Effector memory CD4-positive, alpha-beta T cell (primary cell): ENCODE results near the gene HSPA1L.

Experiments used
- DNase-seq, 3 donors: peaks; one replicate each; pipeline ENCODE4 v3.0.0-alpha.2; 2020
- H3K27ac ChIP-seq: 2 replicates; pipeline ENCODE4 v1.7.0; 2013; ENCODE audit warnings: mild to moderate bottlenecking, low read length, moderate library complexity; ENCODE audit not compliant: insufficient read depth, poor library complexity, severe bottlenecking
- H3K27me3 ChIP-seq: replicated peaks from 2 replicates; pipeline ENCODE4 v1.7.0; 2013; ENCODE audit warnings: mild to moderate bottlenecking, low read length; ENCODE audit not compliant: insufficient read depth, control insufficient read depth, poor library complexity, severe bottlenecking
- H3K36me3 ChIP-seq: 2 replicates; pipeline ENCODE4 v1.7.0; 2013; ENCODE audit warnings: mild to moderate bottlenecking, low read length, moderate library complexity; ENCODE audit not compliant: control insufficient read depth, insufficient read depth
- H3K4me1 ChIP-seq: 2 replicates; pipeline ENCODE4 v1.7.0; 2013; ENCODE audit warnings: low read length, mild to moderate bottlenecking; ENCODE audit not compliant: control insufficient read depth, insufficient read depth, poor library complexity, severe bottlenecking
- H3K4me3 ChIP-seq: 2 replicates; pipeline ENCODE4 v1.7.0; 2013; ENCODE audit warnings: low read length, low read depth, mild to moderate bottlenecking; ENCODE audit not compliant: insufficient read depth, poor library complexity, severe bottlenecking
- H3K9me3 ChIP-seq: 2 replicates; pipeline ENCODE4 v1.7.0; 2013; ENCODE audit warnings: mild to moderate bottlenecking, low read length, moderate library complexity; ENCODE audit not compliant: control insufficient read depth

The HSPA1L gene

DNA sequence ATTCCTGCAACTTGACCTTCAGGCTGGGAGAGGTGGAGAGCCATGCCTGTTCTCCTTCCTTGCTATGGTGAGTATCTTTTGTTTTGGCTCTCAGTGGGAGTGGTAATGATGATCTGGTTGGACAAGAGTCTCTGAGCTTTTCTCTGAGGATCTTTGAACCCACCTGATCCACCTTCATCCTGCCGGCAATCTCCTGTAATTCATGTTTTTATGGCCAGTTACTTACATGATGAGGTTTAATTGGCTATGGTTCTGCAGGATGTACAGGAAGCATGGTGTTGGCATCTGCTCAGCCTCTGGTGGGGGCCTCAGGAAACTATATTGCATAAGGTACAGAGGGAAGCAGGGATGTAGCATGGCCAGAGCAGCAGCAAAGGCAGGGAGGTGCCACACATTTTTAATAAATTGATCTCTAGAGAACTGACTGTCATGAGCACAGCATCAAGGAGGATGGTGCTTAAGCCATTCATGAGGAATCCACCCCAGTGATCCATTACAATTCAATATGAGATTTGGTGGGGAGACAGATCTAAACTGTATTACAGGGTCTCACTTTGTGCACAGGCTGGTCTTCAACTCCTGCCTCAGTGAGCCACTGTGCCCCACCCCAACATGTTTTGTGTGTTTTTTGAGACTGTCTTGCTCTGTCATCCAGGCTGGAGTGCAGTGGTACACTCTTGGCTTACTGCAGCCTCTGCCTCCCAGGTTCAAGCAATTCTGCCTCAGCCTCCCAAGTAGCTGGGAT lies 22.5 kb upstream of the HSPA1L start:
- Histone ChIP-seq H3K36me3 (peaks cover 30% of the 10 kb centered on the region), H3K27ac (peak overlapping the region; percentile 99), H3K9me3 (no peaks in the 10 kb centered on the region), H3K4me1 (peaks cover 25% of the 10 kb centered on the region), H3K4me3 (peak overlapping the region; percentile 4), H3K27me3 (no peaks in the 10 kb centered on the region)
- no peak for DNase-seq

DNA sequence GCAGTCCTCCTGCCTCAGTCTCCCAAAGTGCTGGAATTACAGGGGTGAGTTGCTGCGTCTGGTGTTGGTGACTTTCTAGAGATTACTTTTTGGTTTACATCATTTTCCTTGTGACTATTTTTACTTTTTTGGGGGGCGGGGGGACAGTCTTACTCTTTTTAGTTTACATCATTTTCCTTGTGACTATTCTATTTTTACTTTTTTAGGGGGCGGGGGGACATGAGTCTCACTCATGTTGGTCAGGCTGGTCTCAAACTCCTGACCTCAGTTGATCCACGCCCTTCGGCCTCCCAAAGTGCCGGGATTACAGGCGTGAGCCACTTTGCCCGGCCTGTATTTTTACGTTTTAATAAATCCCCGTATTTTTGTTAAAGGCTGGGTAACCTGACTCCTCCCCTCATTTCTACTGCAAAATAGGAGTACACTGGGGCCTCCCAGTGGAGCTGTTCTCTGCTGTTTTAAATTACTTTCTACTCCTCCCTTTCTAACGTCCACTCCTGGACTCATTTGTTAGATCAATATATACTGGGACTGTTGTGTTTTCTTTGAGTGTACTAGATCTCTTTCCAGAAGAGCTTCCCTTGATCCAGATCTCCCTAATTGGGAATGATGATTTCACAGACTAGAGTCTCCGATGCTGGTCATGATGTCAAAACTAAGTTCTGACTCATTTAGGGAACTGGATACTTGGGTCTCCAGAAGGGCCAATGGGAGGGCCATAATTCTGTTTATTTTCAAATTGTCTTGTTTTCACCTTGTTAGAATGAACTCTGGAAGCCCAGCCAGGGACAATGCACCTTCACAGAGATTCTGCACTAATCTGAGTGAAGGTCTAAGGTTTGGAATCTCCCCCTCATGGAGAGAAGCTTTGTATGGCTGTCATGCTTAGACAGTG lies 21.6 kb upstream of the HSPA1L start:
- peaks cover 25% of the 10 kb centered on the region for H3K4me1 ChIP-seq
- no peak for DNase-seq
- H3K9me3 ChIP-seq = no peaks in the 10 kb centered on the region
- H3K4me3 ChIP-seq = peak overlapping the region; percentile 89
- peaks cover 30% of the 10 kb centered on the region for H3K36me3 ChIP-seq
- H3K27me3 ChIP-seq = no peaks in the 10 kb centered on the region
- H3K27ac ChIP-seq = peak overlapping the region; percentile 99

DNA sequence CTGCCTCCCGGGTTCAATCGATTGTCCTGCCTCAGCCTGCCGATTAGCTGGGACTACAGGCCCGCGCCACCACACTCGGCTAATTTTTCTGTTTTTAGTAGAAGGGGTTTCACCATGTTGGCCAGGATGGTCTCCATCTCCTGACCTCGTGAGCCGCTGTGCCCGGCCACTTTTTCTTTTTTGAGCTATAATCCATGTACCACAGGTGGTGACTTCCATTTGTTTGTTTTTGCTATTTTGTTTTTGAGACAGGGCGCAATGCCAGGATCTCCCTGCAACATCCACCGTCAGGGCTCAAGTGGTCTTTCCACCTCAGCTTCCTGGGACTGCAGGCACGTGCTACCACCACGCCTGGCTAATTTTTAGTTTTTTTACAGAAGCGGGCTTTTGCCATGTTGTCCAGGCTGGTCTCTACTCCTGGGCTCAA lies 21.0 kb upstream of the HSPA1L start:
- DNase-seq = no peak
- H3K4me1 ChIP-seq = peaks cover 26% of the 10 kb centered on the region

DNA sequence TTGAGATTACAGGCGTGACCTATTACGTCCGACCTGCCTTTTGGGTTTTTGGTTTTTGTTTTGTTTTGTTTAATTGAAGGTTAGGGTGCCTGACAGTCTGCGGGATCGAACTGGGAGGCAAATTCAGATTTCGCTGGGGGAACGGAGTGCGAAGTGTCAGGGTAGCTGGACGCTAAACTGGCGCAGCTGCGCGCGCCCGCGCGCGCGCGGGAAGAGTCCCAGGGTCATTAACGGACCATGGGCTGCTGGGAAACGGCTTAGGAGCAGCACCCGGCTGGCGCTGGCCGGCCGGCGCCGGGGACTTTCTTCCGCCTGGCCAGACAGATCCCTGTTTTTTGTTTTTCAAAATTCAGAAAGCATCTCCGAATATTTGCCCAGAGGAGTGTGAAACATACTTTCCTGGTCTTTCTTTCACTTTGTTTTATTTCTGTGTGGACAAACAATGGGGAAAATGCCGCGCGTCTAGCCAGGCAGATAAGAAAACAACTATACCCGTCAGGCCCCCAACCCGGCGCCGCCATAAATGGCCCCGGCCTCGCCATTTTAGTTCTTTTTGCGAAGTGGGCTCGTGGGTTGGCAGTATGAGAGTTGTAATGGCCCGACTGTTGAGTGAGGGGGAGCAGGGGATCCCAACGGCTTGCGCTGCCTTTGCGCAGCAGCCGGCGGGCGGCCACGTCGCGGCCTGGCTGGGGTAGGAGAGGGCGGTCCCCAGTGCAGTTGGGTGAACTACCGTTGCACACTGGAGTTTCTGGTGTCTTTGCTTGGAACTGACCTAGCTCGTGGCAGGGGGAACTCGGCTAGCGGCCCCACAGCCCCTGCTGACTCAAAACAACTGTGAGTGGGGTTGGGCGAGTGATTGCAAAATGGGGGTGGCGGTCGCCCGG lies 19.5 kb upstream of the HSPA1L start:
- Histone ChIP-seq H3K36me3 (peaks cover 13% of the 10 kb centered on the region), H3K4me3 (peak overlapping the region; percentile 89), H3K9me3 (no peaks in the 10 kb centered on the region), H3K27me3 (no peaks in the 10 kb centered on the region), H3K27ac (peak overlapping the region; percentile 99), H3K4me1 (peaks cover 34% of the 10 kb centered on the region)
- DNase-seq = peak; percentile 62 to 69 (median 66)

More for the DNA sequence above, 21.0 kb upstream of the HSPA1L start:
- Histone ChIP-seq H3K9me3 (no peaks in the 10 kb centered on the region), H3K27ac (peak overlapping the region; percentile 99), H3K27me3 (no peaks in the 10 kb centered on the region), H3K36me3 (peaks cover 28% of the 10 kb centered on the region), H3K4me3 (peak overlapping the region; percentile 89)

GRCh38 chr6:31831350-31832215 lies 16.5 kb upstream of the HSPA1L start:
- H3K36me3 ChIP-seq = no peaks in the 10 kb centered on the region
- no peaks in the 10 kb centered on the region for H3K9me3 ChIP-seq
- peak overlapping the region; percentile 69 for H3K27ac ChIP-seq
- peaks cover 15% of the 10 kb centered on the region for H3K4me1 ChIP-seq
- peak overlapping the region; percentile 44 for H3K4me3 ChIP-seq
- no peaks in the 10 kb centered on the region for H3K27me3 ChIP-seq
- DNase-seq = no peak

DNA sequence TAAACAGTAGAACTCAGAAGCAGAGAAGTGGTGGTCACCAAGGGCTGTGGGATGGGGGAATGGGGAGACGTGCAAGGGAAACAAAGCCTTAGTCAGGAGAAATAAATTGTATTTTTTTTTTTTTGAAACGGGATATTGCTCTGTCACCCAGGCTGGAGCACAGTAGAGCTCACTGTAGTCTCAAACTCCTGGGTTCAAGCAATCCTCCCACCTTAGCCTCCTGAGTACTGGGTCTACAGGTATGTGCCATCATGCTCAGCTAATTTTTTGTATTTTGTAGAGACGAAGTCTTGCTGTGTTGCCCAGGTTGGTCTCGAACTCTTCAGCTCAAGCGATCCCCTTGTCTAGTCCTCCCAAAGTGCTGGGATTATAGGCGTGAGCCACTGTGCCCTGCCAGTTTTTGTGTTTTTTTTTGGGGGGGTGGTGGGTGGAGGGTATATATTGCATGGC lies 15.8 kb upstream of the HSPA1L start:
- Histone ChIP-seq H3K4me3 (peak overlapping the region; percentile 44), H3K27ac (peak overlapping the region; percentile 69), H3K4me1 (peaks cover 16% of the 10 kb centered on the region), H3K27me3 (no peaks in the 10 kb centered on the region), H3K9me3 (no peaks in the 10 kb centered on the region), H3K36me3 (no peaks in the 10 kb centered on the region)
- no peak for DNase-seq

DNA sequence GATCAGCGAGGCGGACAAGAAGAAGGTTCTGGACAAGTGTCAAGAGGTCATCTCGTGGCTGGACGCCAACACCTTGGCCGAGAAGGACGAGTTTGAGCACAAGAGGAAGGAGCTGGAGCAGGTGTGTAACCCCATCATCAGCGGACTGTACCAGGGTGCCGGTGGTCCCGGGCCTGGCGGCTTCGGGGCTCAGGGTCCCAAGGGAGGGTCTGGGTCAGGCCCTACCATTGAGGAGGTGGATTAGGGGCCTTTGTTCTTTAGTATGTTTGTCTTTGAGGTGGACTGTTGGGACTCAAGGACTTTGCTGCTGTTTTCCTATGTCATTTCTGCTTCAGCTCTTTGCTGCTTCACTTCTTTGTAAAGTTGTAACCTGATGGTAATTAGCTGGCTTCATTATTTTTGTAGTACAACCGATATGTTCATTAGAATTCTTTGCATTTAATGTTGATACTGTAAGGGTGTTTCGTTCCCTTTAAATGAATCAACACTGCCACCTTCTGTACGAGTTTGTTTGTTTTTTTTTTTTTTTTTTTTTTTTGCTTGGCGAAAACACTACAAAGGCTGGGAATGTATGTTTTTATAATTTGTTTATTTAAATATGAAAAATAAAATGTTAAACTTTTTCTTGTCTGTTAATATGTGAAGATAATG lies 14.7 kb upstream of the HSPA1L start:
- Histone ChIP-seq H3K27ac (peak overlapping the region; percentile 69), H3K4me1 (peaks cover 16% of the 10 kb centered on the region), H3K4me3 (peak overlapping the region; percentile 44), H3K27me3 (no peaks in the 10 kb centered on the region), H3K9me3 (no peaks in the 10 kb centered on the region), H3K36me3 (no peaks in the 10 kb centered on the region)
- DNase-seq = no peak

DNA sequence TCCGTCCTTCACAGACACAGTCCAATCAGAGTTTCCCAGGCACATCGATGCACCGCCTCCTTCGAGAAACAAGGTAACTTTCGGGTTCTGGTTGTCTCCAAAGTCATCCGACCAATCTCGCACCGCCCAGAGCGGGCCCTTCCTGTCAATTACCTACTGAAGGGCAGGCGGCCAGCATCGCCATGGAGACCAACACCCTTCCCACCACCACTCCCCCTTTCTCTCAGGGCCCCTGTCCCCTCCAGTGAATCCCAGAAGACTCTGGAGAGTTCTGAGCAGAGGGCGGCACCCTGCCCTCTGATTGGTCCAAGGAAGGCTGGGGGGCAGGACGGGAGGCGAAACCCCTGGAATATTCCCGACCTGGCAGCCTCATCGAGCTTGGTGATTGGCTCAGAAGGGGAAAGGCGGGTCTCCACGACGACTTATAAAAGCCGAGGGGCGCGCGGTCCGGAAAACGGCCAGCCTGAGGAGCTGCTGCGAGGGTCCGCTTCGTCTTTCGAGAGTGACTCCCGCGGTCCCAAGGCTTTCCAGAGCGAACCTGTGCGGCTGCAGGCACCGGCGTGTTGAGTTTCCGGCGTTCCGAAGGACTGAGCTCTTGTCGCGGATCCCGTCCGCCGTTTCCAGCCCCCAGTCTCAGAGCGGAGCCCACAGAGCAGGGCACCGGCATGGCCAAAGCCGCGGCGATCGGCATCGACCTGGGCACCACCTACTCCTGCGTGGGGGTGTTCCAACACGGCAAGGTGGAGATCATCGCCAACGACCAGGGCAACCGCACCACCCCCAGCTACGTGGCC lies 12.4 kb upstream of the HSPA1L start, which contains the start of gene HSPA1B:
Gene HSPA1B (plus strand): TSS at position 453 of the 794 bp plus-strand sequence. CDS start 213 bp downstream, at position 666.
- Histone ChIP-seq H3K9me3 (no peaks in the 10 kb centered on the region), H3K27ac (peak within 1 kb of the TSS; percentile 80), H3K27me3 (no peaks in the 10 kb centered on the region), H3K4me1 (peaks cover 18% of the 10 kb centered on the region), H3K36me3 (no peaks in the 10 kb centered on the region), H3K4me3 (peak within 1 kb of the TSS; percentile 76)
- peak; percentile 82 to 89 (median 84) for DNase-seq
